Measurements from ENCODE around the gene B4GALT6.
A peak's percentile ranks its signal among the peaks of the same experiment; 100 is the strongest.

- TF ChIP-seq PKNOX1 (IDR thresholded peaks at IDR 0.05) = peak; percentile 59
- TF ChIP-seq SUZ12 (IDR thresholded peaks at IDR 0.05) = no peak
- TF ChIP-seq HDGF (IDR thresholded peaks at IDR 0.05; ENCODE audit: borderline replicate concordance) = no peak
- no peak for TF ChIP-seq ARNT (IDR thresholded peaks at IDR 0.05)
- no peak for TF ChIP-seq ELF4 (IDR thresholded peaks at IDR 0.05)
- no peak for TF ChIP-seq BHLHE40 (IDR thresholded peaks at IDR 0.05; ENCODE audit: borderline replicate concordance)
- no peak for TF ChIP-seq FOXM1 (IDR thresholded peaks at IDR 0.05; ENCODE audit: borderline replicate concordance)
- no peak for TF ChIP-seq FOXK2 (IDR thresholded peaks at IDR 0.05)
- TF ChIP-seq ZNF384 (IDR thresholded peaks at IDR 0.05) = no peak
- no peak for TF ChIP-seq CTBP1 (IDR thresholded peaks at IDR 0.05; ENCODE audit: borderline replicate concordance)
- TF ChIP-seq FOXA1 (IDR thresholded peaks at IDR 0.05) = no peak
- no peak for TF ChIP-seq SP1 (IDR thresholded peaks at IDR 0.05)
- no peak for TF ChIP-seq LEF1 (IDR thresholded peaks at IDR 0.05; ENCODE audit: borderline replicate concordance)
- no peak for TF ChIP-seq L3MBTL2 (conservative IDR thresholded peaks at IDR 0.05)
Measured at GRCh38 chr18:31652877-31653276, 31.5 kb downstream of the B4GALT6 start.
